Measurements from ENCODE around the gene GRAMD1B. TPM values are rescaled to one million over a fixed set of nuclear protein-coding genes. Genes with fewer than 3 reads are reported as not detected.

The GRAMD1B gene
- total RNA-seq, 2 experiments from 2014 or later: 16.1 to 21.8 TPM

- Histone ChIP-seq H3K36me3 (ENCODE audit: insufficient read depth, low read length) (peaks cover 5% of the 10 kb centered on the region), H3K27me3 (ENCODE audit: control insufficient read depth in 1 of 2, insufficient read depth in 2 of 2, low read length in 2 of 2) (no peaks in the 10 kb centered on the region), H3K9me3 (ENCODE audit: control insufficient read depth in 1 of 2, insufficient read depth in 1 of 2, low read length in 2 of 2) (no peaks in the 10 kb centered on the region), H3K4me1 (ENCODE audit: insufficient read depth, low read length) (no peaks in the 10 kb centered on the region), H3K4me3 (ENCODE audit: low read length) (no peak overlapping the region), H3K27ac (ENCODE audit: low read depth in 1 of 2, low read length in 2 of 2) (no peak overlapping the region)
- DNase-seq: no peak
- no peaks in the 10 kb centered on the region for H3K9me3 Mint-ChIP-seq
- CTCF ChIA-PET: no interaction called here
- TF ChIP-seq, protein P1, sequence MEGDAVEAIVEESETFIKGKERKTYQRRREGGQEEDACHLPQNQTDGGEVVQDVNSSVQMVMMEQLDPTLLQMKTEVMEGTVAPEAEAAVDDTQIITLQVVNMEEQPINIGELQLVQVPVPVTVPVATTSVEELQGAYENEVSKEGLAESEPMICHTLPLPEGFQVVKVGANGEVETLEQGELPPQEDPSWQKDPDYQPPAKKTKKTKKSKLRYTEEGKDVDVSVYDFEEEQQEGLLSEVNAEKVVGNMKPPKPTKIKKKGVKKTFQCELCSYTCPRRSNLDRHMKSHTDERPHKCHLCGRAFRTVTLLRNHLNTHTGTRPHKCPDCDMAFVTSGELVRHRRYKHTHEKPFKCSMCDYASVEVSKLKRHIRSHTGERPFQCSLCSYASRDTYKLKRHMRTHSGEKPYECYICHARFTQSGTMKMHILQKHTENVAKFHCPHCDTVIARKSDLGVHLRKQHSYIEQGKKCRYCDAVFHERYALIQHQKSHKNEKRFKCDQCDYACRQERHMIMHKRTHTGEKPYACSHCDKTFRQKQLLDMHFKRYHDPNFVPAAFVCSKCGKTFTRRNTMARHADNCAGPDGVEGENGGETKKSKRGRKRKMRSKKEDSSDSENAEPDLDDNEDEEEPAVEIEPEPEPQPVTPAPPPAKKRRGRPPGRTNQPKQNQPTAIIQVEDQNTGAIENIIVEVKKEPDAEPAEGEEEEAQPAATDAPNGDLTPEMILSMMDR (IDR thresholded peaks at IDR 0.05): no peak
- H3K4me3 Mint-ChIP-seq: no peak overlapping the region
- H3K4me1 Mint-ChIP-seq (ENCODE audit: low read depth): no peaks in the 10 kb centered on the region
- H3K27me3 Mint-ChIP-seq: no peaks in the 10 kb centered on the region
- intact Hi-C loops (cut with DNase I, micrococcal nuclease): no loop called here
- no peaks in the 10 kb centered on the region for H3K36me3 Mint-ChIP-seq (ENCODE audit: low read depth)
- H3K27ac Mint-ChIP-seq: no peak overlapping the region
- ATAC-seq (ENCODE audit: poor library complexity): no peak
- POLR2A ChIA-PET: no interaction called here
These were observed 156.5 kb downstream of the GRAMD1B start for GRCh38 chr11:123586568-123586967.

- H3K4me1 Mint-ChIP-seq (ENCODE audit: low read depth): no peaks in the 10 kb centered on the region
- H3K27me3 Mint-ChIP-seq: no peaks in the 10 kb centered on the region
- ChIA-PET POLR2A (no interaction called here), CTCF (no interaction called here)
- no peaks in the 10 kb centered on the region for H3K27me3 ChIP-seq (ENCODE audit: control insufficient read depth in 1 of 2, insufficient read depth in 2 of 2, low read length in 2 of 2)
- no peak for ATAC-seq (ENCODE audit: poor library complexity)
- no peak overlapping the region for H3K27ac ChIP-seq (ENCODE audit: low read depth in 1 of 2, low read length in 2 of 2)
- no peaks in the 10 kb centered on the region for H3K36me3 Mint-ChIP-seq (ENCODE audit: low read depth)
- H3K27ac Mint-ChIP-seq: no peak overlapping the region
- intact Hi-C loops (cut with DNase I, micrococcal nuclease): no loop called here
- TF ChIP-seq, protein P1 (IDR thresholded peaks at IDR 0.05): no peak
- H3K4me3 ChIP-seq (ENCODE audit: low read length): no peak overlapping the region
- H3K36me3 ChIP-seq (ENCODE audit: insufficient read depth, low read length): peaks cover 5% of the 10 kb centered on the region
- no peaks in the 10 kb centered on the region for H3K9me3 ChIP-seq (ENCODE audit: control insufficient read depth in 1 of 2, insufficient read depth in 1 of 2, low read length in 2 of 2)
- H3K4me3 Mint-ChIP-seq: no peak overlapping the region
- no peaks in the 10 kb centered on the region for H3K4me1 ChIP-seq (ENCODE audit: insufficient read depth, low read length)
- no peaks in the 10 kb centered on the region for H3K9me3 Mint-ChIP-seq
- DNase-seq: no peak
These were observed 157.0 kb downstream of the GRAMD1B start for GRCh38 chr11:123587044-123587443.

DNA sequence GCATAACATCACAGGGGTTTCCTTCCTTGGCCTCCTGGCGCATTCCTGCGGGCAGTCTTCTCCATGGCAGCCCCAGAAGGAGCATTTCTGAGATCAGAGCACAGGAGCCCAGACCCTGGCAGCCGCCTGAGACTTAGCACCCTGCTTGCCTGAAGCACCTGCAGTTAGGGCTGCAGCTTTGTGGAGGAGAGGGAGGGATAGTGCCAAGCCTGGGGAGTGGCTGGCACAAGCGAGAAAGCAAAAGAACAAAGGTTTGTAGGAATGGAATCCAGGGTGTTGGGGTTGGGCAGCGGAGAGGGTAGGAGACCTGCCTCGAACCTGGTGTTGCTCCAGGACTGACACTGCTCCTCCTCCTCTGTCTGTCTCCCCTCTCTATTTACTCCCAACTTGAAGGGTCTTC, 157.5 kb downstream of the GRAMD1B start:
- no peak overlapping the region for H3K4me3 ChIP-seq (ENCODE audit: low read length)
- Mint-ChIP-seq H3K27me3 (no peaks in the 10 kb centered on the region), H3K9me3 (no peaks in the 10 kb centered on the region), H3K36me3 (ENCODE audit: low read depth) (no peaks in the 10 kb centered on the region), H3K4me1 (ENCODE audit: low read depth) (no peaks in the 10 kb centered on the region), H3K27ac (no peak overlapping the region), H3K4me3 (no peak overlapping the region)
- peaks cover 5% of the 10 kb centered on the region for H3K36me3 ChIP-seq (ENCODE audit: insufficient read depth, low read length)
- no peaks in the 10 kb centered on the region for H3K9me3 ChIP-seq (ENCODE audit: control insufficient read depth in 1 of 2, insufficient read depth in 1 of 2, low read length in 2 of 2)
- TF ChIP-seq, protein P1 (IDR thresholded peaks at IDR 0.05): no peak
- CTCF ChIA-PET: no interaction called here
- no peak overlapping the region for H3K27ac ChIP-seq (ENCODE audit: low read depth in 1 of 2, low read length in 2 of 2)
- ATAC-seq (ENCODE audit: poor library complexity) (no peak), DNase-seq (no peak)
- H3K4me1 ChIP-seq (ENCODE audit: insufficient read depth, low read length): no peaks in the 10 kb centered on the region
- POLR2A ChIA-PET: no interaction called here
- intact Hi-C loops (cut with DNase I, micrococcal nuclease): no loop called here
- no peaks in the 10 kb centered on the region for H3K27me3 ChIP-seq (ENCODE audit: control insufficient read depth in 1 of 2, insufficient read depth in 2 of 2, low read length in 2 of 2)

Measured in CD4-positive, alpha-beta T cell (primary cell).